Liver (tissue), 3 donors: ENCODE measurements around the gene KAZN.

Source experiments
- EGR1 ChIP-seq, 2 donors: IDR thresholded peaks; 2 replicates each; pipeline ENCODE4 v1.6.1; 2016 to 2018; ENCODE audit warnings: antibody characterized with exemption in 2 of 2, low read depth in 2 of 2
- GABPA ChIP-seq, 2 donors: IDR thresholded peaks in 1 of 2; conservative IDR thresholded peaks in 1 of 2; 2 replicates each; pipeline ENCODE4 v1.6.1; 2016; ENCODE audit warnings: antibody characterized with exemption in 2 of 2, mild to moderate bottlenecking in 1 of 2, moderate library complexity in 1 of 2
- HNF4A ChIP-seq, 2 donors: conservative IDR thresholded peaks; 2 replicates each; pipeline ENCODE4 v1.6.1; 2016; ENCODE audit warnings: antibody characterized with exemption in 2 of 2, mild to moderate bottlenecking in 2 of 2
- JUND ChIP-seq, 2 donors: IDR thresholded peaks; 2 replicates each; pipeline ENCODE4 v1.6.1; 2016; ENCODE audit warnings: antibody characterized with exemption in 2 of 2
- RAD21 ChIP-seq, 2 donors: IDR thresholded peaks; 2 replicates each; pipeline ENCODE4 v1.6.1; 2016; ENCODE audit warnings: antibody characterized with exemption in 2 of 2, mild to moderate bottlenecking in 2 of 2
- RXRA ChIP-seq, 2 donors: IDR thresholded peaks; 2 replicates each; pipeline ENCODE4 v1.6.1; 2017 to 2018; ENCODE audit warnings: antibody characterized with exemption in 2 of 2, mild to moderate bottlenecking in 1 of 2
- SP1 ChIP-seq: IDR thresholded peaks from 2 replicates; pipeline ENCODE4 v1.6.1; 2018; ENCODE audit warnings: antibody characterized with exemption, mild to moderate bottlenecking
- TAF1 ChIP-seq: conservative IDR thresholded peaks from 2 replicates; pipeline ENCODE4 v1.6.1; 2016; ENCODE audit warnings: antibody characterized with exemption, mild to moderate bottlenecking
- YY1 ChIP-seq: IDR thresholded peaks from 2 replicates; pipeline ENCODE4 v1.6.1; 2016; ENCODE audit warnings: antibody characterized with exemption, mild to moderate bottlenecking
- TF ChIP-seq, protein P1 (sequence below): fragments of 150-350 bp; IDR thresholded peaks from 2 replicates; pipeline ENCODE4 v1.5.1; 2017; ENCODE audit warnings: improper control_type of control experiment, low read depth, low read length; ENCODE audit not compliant: missing input control
- TF ChIP-seq, protein P2 (sequence below): IDR thresholded peaks from 2 replicates; pipeline ENCODE4 v1.6.1; 2016; ENCODE audit warnings: antibody characterized with exemption
- TF ChIP-seq, protein P3 (sequence below): IDR thresholded peaks from 2 replicates; pipeline ENCODE4 v1.6.1; 2016; ENCODE audit warnings: antibody characterized with exemption
- TF ChIP-seq, protein P4 (sequence below): IDR thresholded peaks from 2 replicates; pipeline ENCODE4 v1.6.1; 2016; ENCODE audit warnings: antibody characterized with exemption, mild to moderate bottlenecking
- TF ChIP-seq, protein P5 (sequence below): IDR thresholded peaks from 2 replicates; pipeline ENCODE4 v1.6.1; 2016; ENCODE audit warnings: antibody characterized with exemption
- donor health status: healthy.
- donor health status: healthy.

DNA sequence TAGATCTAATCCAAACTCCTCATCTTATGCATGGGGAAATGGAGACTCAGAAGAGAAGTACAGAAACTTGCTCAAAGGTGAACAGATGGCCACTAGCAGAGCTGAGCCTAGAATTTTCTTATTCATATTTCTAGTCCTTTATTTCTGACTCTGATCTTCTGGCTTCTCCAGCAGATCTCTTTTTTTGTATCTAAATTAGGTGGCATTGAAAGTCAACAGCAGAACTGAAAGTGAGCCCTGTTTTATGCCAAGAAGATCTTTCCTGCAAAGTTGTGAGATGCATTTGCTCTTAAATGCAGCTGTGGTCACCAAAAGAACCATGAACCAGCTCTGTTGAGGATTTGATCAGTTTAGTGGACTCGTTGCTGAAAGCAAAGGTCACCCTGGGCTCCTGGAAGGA is 75.5 kb downstream of the KAZN start:
- TF ChIP-seq RAD21 (IDR thresholded peaks at IDR 0.05) (no peak), SP1 (no peak), JUND (IDR thresholded peaks at IDR 0.05) (no peak), GABPA (IDR thresholded peaks at IDR 0.05 in 1 of 2, conservative IDR thresholded peaks at IDR 0.05 in 1 of 2) (no peak), TAF1 (no peak), RXRA (IDR thresholded peaks at IDR 0.05) (no peak), YY1 (no peak), EGR1 (IDR thresholded peaks at IDR 0.05; ENCODE audit: low read depth in 2 of 2) (no peak), HNF4A (conservative IDR thresholded peaks at IDR 0.05) (no peak)
- TF ChIP-seq, protein P1, sequence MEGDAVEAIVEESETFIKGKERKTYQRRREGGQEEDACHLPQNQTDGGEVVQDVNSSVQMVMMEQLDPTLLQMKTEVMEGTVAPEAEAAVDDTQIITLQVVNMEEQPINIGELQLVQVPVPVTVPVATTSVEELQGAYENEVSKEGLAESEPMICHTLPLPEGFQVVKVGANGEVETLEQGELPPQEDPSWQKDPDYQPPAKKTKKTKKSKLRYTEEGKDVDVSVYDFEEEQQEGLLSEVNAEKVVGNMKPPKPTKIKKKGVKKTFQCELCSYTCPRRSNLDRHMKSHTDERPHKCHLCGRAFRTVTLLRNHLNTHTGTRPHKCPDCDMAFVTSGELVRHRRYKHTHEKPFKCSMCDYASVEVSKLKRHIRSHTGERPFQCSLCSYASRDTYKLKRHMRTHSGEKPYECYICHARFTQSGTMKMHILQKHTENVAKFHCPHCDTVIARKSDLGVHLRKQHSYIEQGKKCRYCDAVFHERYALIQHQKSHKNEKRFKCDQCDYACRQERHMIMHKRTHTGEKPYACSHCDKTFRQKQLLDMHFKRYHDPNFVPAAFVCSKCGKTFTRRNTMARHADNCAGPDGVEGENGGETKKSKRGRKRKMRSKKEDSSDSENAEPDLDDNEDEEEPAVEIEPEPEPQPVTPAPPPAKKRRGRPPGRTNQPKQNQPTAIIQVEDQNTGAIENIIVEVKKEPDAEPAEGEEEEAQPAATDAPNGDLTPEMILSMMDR: no peak
- TF ChIP-seq, protein P2, sequence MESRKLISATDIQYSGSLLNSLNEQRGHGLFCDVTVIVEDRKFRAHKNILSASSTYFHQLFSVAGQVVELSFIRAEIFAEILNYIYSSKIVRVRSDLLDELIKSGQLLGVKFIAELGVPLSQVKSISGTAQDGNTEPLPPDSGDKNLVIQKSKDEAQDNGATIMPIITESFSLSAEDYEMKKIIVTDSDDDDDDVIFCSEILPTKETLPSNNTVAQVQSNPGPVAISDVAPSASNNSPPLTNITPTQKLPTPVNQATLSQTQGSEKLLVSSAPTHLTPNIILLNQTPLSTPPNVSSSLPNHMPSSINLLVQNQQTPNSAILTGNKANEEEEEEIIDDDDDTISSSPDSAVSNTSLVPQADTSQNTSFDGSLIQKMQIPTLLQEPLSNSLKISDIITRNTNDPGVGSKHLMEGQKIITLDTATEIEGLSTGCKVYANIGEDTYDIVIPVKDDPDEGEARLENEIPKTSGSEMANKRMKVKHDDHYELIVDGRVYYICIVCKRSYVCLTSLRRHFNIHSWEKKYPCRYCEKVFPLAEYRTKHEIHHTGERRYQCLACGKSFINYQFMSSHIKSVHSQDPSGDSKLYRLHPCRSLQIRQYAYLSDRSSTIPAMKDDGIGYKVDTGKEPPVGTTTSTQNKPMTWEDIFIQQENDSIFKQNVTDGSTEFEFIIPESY: no peak
- TF ChIP-seq, protein P3, sequence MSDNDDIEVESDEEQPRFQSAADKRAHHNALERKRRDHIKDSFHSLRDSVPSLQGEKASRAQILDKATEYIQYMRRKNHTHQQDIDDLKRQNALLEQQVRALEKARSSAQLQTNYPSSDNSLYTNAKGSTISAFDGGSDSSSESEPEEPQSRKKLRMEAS: no peak
- TF ChIP-seq, protein P4, sequence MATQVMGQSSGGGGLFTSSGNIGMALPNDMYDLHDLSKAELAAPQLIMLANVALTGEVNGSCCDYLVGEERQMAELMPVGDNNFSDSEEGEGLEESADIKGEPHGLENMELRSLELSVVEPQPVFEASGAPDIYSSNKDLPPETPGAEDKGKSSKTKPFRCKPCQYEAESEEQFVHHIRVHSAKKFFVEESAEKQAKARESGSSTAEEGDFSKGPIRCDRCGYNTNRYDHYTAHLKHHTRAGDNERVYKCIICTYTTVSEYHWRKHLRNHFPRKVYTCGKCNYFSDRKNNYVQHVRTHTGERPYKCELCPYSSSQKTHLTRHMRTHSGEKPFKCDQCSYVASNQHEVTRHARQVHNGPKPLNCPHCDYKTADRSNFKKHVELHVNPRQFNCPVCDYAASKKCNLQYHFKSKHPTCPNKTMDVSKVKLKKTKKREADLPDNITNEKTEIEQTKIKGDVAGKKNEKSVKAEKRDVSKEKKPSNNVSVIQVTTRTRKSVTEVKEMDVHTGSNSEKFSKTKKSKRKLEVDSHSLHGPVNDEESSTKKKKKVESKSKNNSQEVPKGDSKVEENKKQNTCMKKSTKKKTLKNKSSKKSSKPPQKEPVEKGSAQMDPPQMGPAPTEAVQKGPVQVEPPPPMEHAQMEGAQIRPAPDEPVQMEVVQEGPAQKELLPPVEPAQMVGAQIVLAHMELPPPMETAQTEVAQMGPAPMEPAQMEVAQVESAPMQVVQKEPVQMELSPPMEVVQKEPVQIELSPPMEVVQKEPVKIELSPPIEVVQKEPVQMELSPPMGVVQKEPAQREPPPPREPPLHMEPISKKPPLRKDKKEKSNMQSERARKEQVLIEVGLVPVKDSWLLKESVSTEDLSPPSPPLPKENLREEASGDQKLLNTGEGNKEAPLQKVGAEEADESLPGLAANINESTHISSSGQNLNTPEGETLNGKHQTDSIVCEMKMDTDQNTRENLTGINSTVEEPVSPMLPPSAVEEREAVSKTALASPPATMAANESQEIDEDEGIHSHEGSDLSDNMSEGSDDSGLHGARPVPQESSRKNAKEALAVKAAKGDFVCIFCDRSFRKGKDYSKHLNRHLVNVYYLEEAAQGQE: no peak
- TF ChIP-seq, protein P5, sequence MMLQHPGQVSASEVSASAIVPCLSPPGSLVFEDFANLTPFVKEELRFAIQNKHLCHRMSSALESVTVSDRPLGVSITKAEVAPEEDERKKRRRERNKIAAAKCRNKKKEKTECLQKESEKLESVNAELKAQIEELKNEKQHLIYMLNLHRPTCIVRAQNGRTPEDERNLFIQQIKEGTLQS: no peak
